ENCODE results near the gene DNAH6.

DNAH6 gene

GRCh38 chr2:84847326-84848050 is 331.2 kb downstream of the DNAH6 start:
- Histone ChIP-seq H3K9me3 (ENCODE audit: severe bottlenecking) (no peaks in the 10 kb centered on the region), H3K27ac (peak overlapping the region; percentile 39; the same call in 1 of the 2 replicates), H3K27me3 (ENCODE audit: insufficient read depth, low read depth, severe bottlenecking) (no peaks in the 10 kb centered on the region), H3K4me3 (ENCODE audit: low read depth, low read length) (no peak overlapping the region), H3K36me3 (no peaks in the 10 kb centered on the region)
- no peak for DNase-seq
- TF ChIP-seq CTCF (IDR thresholded peaks at IDR 0.05; ENCODE audit: low read depth, low read length) = no peak

- Histone ChIP-seq H3K27ac (no peak overlapping the region), H3K36me3 (no peaks in the 10 kb centered on the region)
- TF ChIP-seq CTCF (IDR thresholded peaks at IDR 0.05; ENCODE audit: low read depth, low read length) = no peak
Observed at GRCh38 chr2:84849271-84849952, 333.1 kb downstream of the DNAH6 start.

GRCh38 chr2:84850471-84850870 is 334.2 kb downstream of the DNAH6 start:
- Histone ChIP-seq H3K4me3 (ENCODE audit: low read depth, low read length) (no peak overlapping the region), H3K27me3 (ENCODE audit: insufficient read depth, low read depth, severe bottlenecking) (no peaks in the 10 kb centered on the region), H3K36me3 (no peaks in the 10 kb centered on the region), H3K9me3 (ENCODE audit: severe bottlenecking) (no peaks in the 10 kb centered on the region), H3K27ac (no peak overlapping the region)
- DNase-seq = no peak
- no peak for TF ChIP-seq CTCF (IDR thresholded peaks at IDR 0.05; ENCODE audit: low read depth, low read length)

More at GRCh38 chr2:84849271-84849952, 333.1 kb downstream of the DNAH6 start:
- peak; percentile 15 for DNase-seq
- H3K9me3 ChIP-seq (ENCODE audit: severe bottlenecking) = no peaks in the 10 kb centered on the region
- H3K27me3 ChIP-seq (ENCODE audit: insufficient read depth, low read depth, severe bottlenecking) = no peaks in the 10 kb centered on the region
- no peak overlapping the region for H3K4me3 ChIP-seq (ENCODE audit: low read depth, low read length)

- no peak overlapping the region for H3K27ac ChIP-seq
Observed at GRCh38 chr2:84851876-84852275, 335.6 kb downstream of the DNAH6 start.

GRCh38 chr2:84854850-84855249 is 338.6 kb downstream of the DNAH6 start:
- no peaks in the 10 kb centered on the region for H3K9me3 ChIP-seq (ENCODE audit: severe bottlenecking)
- no peak for TF ChIP-seq CTCF (IDR thresholded peaks at IDR 0.05; ENCODE audit: low read depth, low read length)
- H3K4me3 ChIP-seq (ENCODE audit: low read depth, low read length) = no peak overlapping the region
- H3K36me3 ChIP-seq = no peaks in the 10 kb centered on the region
- no peaks in the 10 kb centered on the region for H3K27me3 ChIP-seq (ENCODE audit: insufficient read depth, low read depth, severe bottlenecking)
- DNase-seq = no peak
- H3K27ac ChIP-seq = no peak overlapping the region

More at GRCh38 chr2:84851876-84852275, 335.6 kb downstream of the DNAH6 start:
- no peaks in the 10 kb centered on the region for H3K9me3 ChIP-seq (ENCODE audit: severe bottlenecking)
- TF ChIP-seq CTCF (IDR thresholded peaks at IDR 0.05; ENCODE audit: low read depth, low read length) = no peak
- H3K4me3 ChIP-seq (ENCODE audit: low read depth, low read length) = no peak overlapping the region
- no peak for DNase-seq
- no peaks in the 10 kb centered on the region for H3K36me3 ChIP-seq
- H3K27me3 ChIP-seq (ENCODE audit: insufficient read depth, low read depth, severe bottlenecking) = no peaks in the 10 kb centered on the region

Measured in WERI-Rb-1 (cell line).